ENCODE measurements around the gene CASP7.

CASP7 gene

DNA sequence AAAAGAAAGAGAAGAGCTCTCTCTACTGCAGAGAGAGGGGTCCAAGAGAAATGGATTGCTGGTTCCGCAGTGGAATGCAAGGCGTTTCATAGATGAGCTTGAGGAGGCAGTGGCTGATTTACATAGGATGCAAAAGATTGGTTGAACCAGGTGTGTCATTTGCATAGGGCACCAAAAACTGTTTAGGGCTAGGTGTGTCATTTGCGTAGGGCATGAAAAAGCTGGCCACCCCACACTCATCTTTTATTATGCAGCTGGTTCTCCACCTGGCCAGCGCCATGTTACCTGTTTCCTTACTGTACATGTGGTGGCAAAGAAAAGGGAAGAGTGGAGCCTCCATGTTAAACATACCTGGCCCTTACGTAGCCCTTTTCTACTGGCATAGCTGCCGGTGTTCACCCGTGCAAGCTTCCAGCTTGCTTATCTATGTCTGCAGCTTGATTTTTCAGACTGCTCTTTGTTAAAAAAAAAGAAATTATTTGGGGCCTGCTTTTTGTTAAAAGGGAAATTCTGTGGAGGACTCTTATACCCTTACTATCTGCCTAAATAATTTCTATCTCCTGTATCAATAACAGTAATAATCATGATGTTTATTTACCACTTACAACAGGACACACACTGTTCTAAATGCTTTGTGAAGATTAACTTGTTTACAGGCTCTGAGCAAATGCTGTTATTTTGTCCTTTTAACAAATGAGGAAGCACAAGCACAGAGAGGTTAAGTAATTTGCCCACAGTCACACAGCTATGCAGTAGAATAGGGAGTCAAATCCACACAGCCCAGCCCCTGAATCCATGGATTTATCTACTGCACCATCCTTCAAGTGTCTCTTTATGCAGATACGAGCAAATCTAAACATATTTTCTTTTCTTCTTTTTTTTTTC is 33.3 kb downstream of the CASP7 start:
- DNase-seq: no peak

- DNase-seq: no peak
These were observed 33.9 kb downstream of the CASP7 start for GRCh38 chr10:113713640-113713982.

DNA sequence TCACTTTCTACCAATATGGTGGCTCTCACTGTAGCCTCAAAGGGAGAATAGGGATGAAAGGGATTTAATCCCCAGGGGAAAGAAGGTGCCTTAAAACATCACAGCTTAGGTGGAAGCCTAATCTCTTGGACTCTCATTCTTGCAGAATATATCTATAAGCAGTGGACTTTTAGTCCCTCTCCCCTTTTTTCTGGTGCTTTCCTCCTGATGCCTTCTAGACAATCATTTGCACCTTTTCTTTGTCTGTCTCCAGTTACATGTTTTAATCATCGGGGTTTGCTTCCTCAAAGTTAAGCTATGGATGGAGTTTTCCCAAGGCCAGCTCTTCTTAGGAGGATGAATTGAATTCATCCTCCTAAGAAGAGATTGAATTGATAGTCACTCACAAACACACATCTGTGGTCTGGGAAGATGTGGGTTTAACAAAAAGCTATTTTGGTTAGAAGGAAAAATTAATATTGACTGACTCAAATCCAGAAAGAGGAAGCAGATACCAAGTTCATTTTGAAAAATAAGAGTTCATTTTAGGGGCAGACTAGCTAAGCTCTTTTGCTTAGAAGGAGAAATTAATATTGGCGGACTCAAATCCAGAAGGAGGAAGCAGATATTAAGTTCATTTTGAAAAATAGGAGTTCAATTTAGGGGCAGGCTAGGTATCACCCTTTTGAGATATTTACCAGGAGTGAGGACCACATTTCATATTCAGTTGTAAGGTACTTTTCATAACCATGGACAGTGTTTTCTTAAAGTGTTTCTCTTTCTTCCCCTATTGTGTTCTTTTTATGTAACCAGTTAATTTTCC is 36.6 kb downstream of the CASP7 start:
- no peak for DNase-seq

- no peak for DNase-seq
These were observed 39.5 kb downstream of the CASP7 start for GRCh38 chr10:113718969-113719822.

DNA sequence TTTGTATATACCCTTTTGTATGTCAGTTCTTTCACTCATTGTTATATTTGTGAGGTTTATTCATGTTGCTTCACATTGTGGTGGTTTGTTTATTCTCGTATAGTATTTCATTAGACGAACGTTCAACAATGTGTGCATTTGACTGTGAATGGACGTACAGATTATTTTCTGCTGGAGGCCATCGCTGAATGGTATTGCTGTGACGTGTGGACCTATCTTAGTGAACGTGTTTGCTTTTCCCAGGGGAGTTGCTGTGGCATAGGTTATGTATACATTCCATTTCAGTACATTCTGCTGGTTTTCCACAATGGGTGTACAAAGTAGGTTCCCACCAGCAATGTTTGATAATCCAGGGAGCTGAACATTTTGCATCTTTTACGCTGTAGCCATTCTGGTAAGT is 40.7 kb downstream of the CASP7 start:
- DNase-seq: no peak

GRCh38 chr10:113732160-113732881 is 52.6 kb downstream of the CASP7 start:
- DNase-seq: no peak

GRCh38 chr10:113732966-113733365 is 53.3 kb downstream of the CASP7 start:
- DNase-seq: no peak

DNA sequence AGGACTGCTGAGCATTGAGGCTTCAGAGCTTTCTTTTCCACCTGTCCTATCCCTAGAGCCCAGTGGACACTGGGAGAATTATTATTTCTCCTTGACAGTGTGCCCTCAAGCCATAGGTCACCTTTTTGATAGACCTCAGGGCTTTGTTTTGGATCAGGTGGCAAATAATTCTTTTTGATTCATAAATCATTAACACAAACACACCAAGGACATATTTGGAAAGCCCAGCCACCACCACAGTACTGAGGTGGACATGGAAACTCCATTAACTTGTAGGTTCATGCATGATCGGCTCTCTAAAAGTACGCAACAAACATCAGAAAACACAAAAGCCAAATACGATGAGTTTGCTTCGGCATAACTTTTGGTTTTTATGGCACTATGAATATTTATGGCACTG is 53.9 kb downstream of the CASP7 start:
- no peak for DNase-seq

DNA sequence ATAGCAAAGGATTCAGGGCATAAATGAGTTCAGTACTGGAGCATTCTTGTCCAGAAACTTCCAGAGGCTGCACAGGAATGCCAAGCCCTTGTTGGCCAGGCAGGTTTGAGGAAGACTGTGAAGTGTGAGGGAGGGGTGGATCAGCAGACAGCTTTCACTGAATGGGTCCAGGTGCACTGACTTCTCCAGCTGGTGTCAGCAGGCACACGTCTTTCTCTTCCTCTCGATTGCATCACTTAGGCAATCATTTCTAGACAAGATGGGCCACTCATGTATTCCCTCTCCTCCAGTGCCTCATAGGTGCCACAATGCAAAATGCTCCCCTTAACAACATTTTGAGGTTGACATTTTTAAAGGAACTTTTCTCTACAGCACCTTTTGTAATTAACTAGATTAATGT is 56.2 kb downstream of the CASP7 start:
- DNase-seq: no peak

DNA sequence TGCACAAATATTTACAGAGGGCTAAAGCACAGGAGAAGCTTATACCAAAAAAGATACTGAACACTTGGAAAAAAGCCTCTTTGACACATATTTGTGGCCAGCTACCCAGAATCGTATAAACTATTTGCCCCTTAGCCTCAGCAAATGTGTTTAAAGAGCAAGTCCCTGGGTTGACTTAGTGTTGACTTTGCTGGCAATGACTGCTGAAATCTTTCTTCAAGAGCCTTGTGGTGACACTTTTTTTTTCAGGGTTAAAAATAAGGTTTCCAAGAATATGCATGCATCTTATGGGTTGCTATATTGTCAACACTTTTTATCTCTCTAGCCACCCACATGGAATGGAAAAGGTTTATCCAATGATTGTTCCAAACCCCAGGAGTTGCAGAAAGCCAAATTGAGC is 56.9 kb downstream of the CASP7 start:
- no peak for DNase-seq

DNA sequence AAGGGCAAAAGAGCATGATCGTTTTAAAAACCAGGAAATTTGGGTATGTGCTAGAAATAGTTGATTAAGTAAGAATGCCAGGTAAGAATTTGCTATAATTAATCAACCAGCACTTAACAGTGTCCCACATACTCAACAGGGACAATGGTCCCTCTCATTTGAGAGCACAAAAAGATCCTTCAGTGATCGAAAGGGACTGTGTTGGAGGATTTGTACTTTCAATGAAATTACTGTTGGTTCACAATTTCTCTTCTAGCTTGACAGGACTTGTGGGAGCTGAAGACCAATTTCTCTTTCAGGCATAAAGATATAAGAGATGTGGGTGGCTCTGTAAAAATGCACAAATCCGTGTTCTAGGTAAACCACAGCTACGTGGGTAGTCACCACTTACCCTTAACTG is 59.3 kb downstream of the CASP7 start:
- no peak for DNase-seq

GRCh38 chr10:113739577-113739976 is 59.9 kb downstream of the CASP7 start:
- no peak for DNase-seq

- no peak for DNase-seq
These were observed 61.1 kb downstream of the CASP7 start for GRCh38 chr10:113740850-113741249.

- no peak for DNase-seq
These were observed 62.8 kb downstream of the CASP7 start for GRCh38 chr10:113742466-113742865.

- DNase-seq: no peak
These were observed 63.9 kb downstream of the CASP7 start for GRCh38 chr10:113743594-113743993.

GRCh38 chr10:113745374-113745773 is 65.7 kb downstream of the CASP7 start:
- DNase-seq: no peak

GRCh38 chr10:113746217-113746957 is 66.7 kb downstream of the CASP7 start:
- DNase-seq: no peak

DNA sequence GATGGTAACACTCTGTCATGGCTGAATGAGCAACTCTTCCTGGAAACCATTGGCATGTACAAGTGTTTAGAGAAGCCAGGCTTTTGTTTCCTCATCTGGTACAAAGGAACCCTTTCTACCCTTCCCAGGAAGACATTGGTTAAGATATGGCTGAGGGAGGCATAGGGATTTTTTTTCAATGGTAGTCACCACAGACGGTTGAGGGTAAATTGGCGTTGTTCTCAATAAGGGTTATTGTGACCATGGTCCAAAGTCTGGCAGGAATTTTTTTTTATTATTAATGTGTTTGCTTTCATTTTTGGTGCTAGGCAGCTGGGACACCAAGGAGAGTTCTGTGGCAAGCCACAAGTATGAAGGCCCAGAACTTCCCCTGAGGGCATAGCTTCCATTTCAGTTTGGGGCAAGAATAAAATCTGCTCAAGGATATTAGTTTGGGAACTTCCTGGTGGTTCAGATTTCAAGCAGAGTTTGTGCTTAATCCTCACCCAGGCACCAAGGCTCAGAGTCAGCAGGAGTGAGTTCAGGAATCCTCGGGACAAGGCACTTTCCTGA is 71.5 kb downstream of the CASP7 start, which contains the start of gene PLEKHS1:
Gene PLEKHS1 (plus strand): TSS at position 502 of the 552 bp plus-strand sequence. CDS start 3,596 bp downstream, outside the sequence.
- DNase-seq: no peak

GRCh38 chr10:113752553-113752952 is 72.8 kb downstream of the CASP7 start:
- no peak for DNase-seq

- no peak for DNase-seq
These were observed 73.4 kb downstream of the CASP7 start for GRCh38 chr10:113753020-113753692.

DNA sequence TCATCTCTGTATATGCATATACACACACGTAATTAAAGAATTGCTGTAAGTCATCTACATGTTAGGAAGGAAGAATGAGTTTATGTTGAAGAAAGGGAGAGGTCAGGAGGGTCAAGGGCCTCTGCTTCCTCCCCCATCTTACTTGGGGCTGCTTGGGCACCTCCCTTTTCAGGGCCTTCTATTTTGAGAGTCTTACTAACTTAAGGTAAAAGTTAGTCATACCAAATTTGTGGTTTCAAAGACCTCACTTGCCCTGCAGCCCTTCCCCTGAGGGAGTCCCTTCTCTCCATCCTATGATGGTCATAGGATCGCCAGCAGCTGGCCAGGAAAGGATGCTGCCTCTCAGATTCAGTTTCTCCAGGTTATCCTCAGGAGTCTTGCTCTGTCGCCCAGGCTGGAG is 74.4 kb downstream of the CASP7 start:
- no peak for DNase-seq

Data from stimulated activated CD8-positive, alpha-beta memory T cell treated with anti-CD3 and anti-CD28 coated beads, Interleukin-4, amount 100 ng/mL, for 48 hours (primary cell).